HG03064 (cell line): Measurements from ENCODE around the gene JAML.

Source experiments
- ATAC-seq: cut with Tn5 transposase; IDR thresholded peaks from one replicate; pipeline ENCODE4 v1.9.1; 2021; ENCODE audit warnings: low read depth; ENCODE audit not compliant: unreplicated experiment

The JAML gene

DNA sequence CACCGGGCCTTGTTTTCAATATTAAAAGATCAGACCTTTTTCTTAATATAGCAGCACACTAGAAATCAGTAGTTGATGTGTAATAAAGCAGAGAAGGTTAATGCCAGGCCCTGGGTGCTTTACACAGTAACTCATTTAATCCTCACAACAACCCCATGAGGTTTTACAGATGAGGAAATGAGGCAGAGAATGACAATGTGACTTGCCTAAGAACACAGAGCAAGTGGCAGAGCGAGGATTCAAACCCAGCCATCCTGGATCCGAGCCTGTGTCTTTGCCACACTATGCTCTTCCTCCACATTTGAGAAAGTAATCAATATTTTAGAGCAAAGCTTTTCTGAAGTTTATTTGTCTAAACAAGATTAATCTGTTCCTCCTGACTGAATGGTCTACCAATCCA lies 7.2 kb downstream of the JAML start:
- no peak for ATAC-seq

DNA sequence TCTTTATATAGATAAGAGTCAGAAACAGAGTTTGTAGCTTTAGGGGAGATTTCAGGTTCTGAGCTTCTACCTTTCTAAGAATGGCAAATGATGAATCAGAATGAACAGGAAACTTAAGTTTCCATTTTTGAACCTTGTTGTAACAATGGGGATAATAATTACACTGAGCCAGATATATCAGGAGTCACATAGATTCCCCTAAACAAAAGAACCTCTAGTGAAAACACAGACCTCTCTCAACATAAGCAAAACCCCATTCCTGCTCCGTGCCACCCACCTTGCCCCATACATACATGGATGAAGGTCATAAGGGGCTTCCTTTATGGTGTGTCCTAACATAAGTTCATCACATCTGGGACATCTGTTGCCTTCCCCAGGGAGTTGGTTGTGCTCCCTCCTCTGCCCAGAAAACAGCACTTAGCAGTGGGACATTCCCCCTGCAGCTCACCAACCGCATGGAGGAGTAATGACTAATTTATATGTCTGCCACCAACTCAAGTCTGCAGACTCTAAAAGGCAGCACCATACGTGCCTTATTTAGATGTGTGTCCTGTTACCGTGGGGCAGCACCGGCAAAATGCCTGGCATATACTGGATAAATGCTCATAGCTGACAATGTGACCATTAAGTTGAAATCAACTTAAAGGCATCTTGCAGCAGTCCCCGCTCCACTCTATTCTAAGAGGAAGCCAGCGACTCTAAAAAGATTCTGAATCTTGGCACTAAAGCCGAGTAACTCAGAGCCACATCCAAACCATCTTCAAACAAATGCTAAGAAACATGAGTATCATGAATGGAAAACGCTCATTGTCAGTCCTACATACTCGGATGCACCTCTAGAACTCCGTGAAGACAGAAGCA lies 8.0 kb downstream of the JAML start:
- ATAC-seq: peak; percentile 52

- ATAC-seq: no peak
These were observed 9.0 kb downstream of the JAML start for GRCh38 chr11:118215765-118216164.

DNA sequence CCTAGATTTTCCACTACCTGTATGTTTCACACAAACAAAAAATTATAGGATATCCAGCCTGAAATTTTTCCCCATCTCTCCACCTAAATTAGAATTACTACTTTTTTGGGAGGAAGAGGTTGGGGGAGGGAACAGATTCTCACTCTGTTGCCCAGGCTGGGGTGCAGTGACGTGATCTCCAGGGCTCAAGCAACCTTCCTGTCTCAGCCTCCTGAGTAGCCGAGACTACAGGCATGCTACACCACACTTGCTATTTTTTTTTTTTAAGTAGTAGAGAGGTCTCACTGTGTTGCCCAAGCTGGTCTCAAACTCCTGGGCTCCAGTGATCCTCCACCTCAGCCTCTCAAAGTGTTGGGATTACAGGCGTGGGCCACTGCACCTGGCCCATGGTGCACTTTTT lies 9.5 kb downstream of the JAML start:
- no peak for ATAC-seq

- ATAC-seq: no peak
These were observed 10.4 kb downstream of the JAML start for GRCh38 chr11:118214210-118214914.

- no peak for ATAC-seq
These were observed 11.0 kb downstream of the JAML start for GRCh38 chr11:118213781-118214180.

- ATAC-seq: no peak
These were observed 11.6 kb downstream of the JAML start for GRCh38 chr11:118213201-118213600.

DNA sequence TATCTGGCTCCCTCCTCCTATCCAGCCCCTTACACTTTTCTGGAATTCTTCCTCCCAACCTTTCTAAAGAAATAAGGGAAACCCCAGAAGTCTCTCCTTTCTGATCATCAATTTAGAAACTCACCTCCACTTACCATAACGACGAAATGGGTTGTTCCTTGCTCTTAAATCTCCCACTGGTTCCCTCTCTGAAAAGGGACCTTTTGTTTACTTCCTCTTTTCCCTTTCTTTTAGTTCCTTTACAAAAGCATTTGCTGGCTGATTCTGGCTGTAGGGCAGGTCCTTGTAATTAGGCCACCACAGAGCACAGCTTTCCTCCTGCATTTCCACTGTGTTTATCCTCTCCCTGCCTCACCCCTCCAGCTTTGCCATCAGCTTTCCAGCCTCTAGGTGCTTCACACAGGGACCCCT lies 12.0 kb downstream of the JAML start:
- no peak for ATAC-seq

DNA sequence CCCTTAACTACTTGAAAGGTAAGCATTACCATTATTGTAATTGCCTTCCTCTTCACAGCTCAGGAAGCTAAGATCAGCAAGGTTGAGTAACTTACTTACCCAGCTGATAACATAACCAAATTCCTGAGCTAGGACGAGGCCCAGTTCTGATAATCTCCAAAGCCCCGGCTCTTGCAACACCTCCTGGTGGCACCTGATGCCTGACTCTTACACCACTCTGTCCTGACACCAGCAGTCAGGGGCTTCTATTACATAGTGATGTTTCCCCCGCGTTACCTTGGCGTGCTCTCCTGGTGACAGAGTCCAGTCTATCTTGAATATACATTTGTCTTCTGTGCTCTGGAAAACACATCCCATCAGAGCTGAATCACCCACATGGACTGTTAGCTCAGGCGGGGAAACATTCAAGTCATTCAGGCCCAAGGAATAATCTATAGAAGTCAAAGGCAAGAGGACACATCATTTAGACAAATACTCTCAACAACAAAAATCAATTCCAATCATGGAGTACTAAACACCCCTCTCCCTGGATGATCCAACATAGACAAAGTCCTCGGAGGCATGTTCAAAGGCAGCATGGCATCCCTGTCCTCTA lies 12.6 kb downstream of the JAML start:
- no peak for ATAC-seq

- no peak for ATAC-seq
These were observed 13.8 kb downstream of the JAML start for GRCh38 chr11:118211006-118211405.

- no peak for ATAC-seq
These were observed 14.5 kb downstream of the JAML start for GRCh38 chr11:118210323-118210722.

- ATAC-seq: no peak
These were observed 15.8 kb downstream of the JAML start for GRCh38 chr11:118209033-118209432.

GRCh38 chr11:118207079-118207478 lies 17.7 kb downstream of the JAML start:
- ATAC-seq: no peak

- no peak for ATAC-seq
These were observed 18.3 kb downstream of the JAML start for GRCh38 chr11:118206391-118207031.

- no peak for ATAC-seq
These were observed 19.0 kb downstream of the JAML start for GRCh38 chr11:118205606-118206378.

DNA sequence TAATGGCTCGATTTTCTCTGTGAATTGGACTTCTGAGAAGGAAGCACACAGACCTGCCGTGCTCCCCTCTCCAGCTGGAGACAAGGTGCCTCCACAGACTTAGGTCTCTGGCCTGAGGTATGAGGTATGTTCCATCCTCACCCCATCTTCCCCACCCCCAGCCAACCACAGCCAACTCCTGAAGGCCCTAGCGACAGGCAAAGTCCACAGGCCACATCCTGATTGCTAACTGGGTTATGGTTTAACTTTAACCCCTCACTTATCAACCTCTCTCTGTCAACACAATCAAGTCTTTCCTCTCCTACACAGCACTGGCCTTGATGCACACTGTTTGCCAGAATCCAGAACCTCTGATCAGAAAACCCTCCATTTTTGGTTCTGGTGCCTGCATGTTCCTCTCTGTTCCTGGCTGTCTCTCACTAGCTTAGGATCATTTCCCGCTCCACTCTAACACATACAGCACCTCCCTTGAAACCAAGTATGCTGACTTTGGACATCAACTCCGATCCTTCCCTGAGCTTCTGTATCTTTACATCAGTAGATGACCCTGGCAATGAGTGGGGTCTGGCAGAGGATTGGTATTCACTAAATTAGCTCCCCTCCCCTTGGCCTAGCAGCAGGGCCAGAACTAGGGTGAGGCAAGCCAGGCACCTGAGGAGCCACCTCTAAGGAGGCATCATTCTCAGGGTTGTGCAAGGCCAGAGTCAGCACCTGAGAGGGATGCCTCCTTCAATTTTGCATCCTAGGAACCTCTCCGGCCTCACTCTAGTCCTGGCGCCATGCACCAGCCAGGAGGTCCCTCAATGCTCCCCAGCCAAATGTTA lies 22.0 kb downstream of the JAML start:
- no peak for ATAC-seq

GRCh38 chr11:118201966-118202365 lies 22.8 kb downstream of the JAML start:
- ATAC-seq: no peak

DNA sequence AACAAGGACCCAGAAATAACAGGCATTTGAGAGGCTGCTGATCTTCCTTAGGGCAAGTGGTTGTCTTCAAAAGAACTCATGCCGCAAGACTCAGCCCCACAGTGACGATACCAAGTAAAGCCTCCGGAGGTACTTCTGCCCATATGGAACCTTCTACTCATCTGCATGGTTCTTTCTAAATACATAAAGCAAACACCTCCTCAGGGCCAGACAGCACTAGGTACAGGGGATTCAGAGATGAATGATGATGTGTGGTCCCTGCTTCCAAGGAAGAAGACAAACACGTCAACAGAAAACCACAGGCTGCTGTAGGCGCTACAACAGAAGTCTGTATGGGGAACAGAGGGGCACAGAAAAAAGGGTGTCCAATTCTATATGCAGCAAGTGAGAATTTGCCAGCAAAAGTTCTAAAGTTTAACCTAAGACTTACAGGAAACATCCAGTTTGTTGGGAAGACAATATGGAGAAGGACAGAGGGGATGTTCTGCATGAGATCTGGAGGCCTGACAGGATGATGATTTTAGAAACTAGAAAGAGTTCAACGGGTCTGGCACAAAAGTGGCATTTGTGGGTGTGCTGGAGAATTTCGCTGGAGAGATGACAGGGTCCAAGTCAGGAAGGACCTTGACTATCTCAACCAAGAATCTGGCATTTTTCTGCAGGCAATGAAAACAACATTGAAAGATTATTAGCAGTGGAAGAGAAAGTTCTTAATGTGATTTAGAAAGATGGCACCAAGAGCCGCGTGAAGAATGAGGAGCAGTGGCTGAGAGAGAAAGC lies 23.7 kb downstream of the JAML start:
- no peak for ATAC-seq

GRCh38 chr11:118200497-118200896 lies 24.3 kb downstream of the JAML start:
- no peak for ATAC-seq
